ENCODE results near the gene PLEKHB2. TPM values are rescaled to one million over a fixed set of nuclear protein-coding genes. Genes with fewer than 3 reads are reported as not detected.

Gene PLEKHB2
- total RNA-seq, 1 donor: 79.3 TPM

DNA sequence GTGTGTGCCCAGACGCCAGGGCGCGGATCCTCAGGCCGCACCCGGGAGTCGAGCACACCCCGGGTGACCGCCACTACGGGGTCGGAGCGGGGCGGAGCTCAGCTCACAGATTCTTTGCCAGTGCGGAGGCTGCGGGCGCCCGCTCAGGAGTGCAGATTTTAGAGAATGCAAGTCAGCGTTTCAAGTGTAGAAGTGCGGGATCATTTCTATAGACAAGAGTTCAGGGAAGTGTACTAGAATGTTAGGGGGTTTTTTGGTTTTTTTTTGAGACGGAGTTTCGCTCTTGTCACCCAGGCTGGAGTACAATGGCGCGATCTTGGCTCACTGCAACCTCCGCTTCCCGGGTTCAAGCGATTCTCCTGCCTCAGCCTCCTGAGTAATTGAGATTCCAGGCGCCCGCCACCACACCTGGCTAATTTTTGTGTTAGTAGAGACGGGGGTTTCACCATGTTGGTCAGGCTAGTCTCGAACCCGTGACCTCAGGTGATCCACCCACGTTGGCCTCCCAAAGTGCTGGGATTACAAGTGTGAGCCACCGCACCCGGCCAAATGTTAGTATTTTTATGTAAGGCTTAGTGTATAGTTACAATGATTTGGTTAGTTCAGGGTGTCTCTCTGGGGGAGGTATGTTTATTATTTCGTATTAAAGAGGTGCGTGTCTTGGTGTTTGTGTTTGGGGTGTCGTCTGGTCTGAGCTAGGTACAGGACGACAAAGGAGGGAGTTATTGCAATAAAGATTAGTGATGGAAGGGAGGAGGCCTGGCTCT is 11.3 kb upstream of the PLEKHB2 start:
- H3K27ac ChIP-seq (ENCODE audit: low read depth, low read length): peak overlapping the region; percentile 90
- H3K36me3 ChIP-seq (ENCODE audit: insufficient read depth, low read length): peaks cover 4% of the 10 kb centered on the region
- peaks cover 43% of the 10 kb centered on the region for H3K79me2 ChIP-seq (ENCODE audit: insufficient read depth, low read length)
- H3K4me2 ChIP-seq (ENCODE audit: insufficient read depth, low read length): peak overlapping the region; percentile 87
- H3K4me1 ChIP-seq (ENCODE audit: insufficient read depth, low read length): peaks cover 10% of the 10 kb centered on the region
- TF ChIP-seq, protein P1, sequence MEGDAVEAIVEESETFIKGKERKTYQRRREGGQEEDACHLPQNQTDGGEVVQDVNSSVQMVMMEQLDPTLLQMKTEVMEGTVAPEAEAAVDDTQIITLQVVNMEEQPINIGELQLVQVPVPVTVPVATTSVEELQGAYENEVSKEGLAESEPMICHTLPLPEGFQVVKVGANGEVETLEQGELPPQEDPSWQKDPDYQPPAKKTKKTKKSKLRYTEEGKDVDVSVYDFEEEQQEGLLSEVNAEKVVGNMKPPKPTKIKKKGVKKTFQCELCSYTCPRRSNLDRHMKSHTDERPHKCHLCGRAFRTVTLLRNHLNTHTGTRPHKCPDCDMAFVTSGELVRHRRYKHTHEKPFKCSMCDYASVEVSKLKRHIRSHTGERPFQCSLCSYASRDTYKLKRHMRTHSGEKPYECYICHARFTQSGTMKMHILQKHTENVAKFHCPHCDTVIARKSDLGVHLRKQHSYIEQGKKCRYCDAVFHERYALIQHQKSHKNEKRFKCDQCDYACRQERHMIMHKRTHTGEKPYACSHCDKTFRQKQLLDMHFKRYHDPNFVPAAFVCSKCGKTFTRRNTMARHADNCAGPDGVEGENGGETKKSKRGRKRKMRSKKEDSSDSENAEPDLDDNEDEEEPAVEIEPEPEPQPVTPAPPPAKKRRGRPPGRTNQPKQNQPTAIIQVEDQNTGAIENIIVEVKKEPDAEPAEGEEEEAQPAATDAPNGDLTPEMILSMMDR (IDR thresholded peaks at IDR 0.05; ENCODE audit: extremely low read depth, low read depth, low read length): no peak
- no peak for DNase-seq (ENCODE audit: insufficient read length, low spot score, missing footprints)
- peak overlapping the region; percentile 92 for H2AFZ ChIP-seq (ENCODE audit: low read length)
- peaks cover 21% of the 10 kb centered on the region for H4K20me1 ChIP-seq (ENCODE audit: insufficient read depth, low read length)
- H3K4me3 ChIP-seq (ENCODE audit: insufficient read depth, low read length): peak overlapping the region; percentile 86
- no peaks in the 10 kb centered on the region for H3K9me3 ChIP-seq (ENCODE audit: low read depth, low read length)
- H3K27me3 ChIP-seq (ENCODE audit: insufficient read depth, low read length): no peaks in the 10 kb centered on the region

DNA sequence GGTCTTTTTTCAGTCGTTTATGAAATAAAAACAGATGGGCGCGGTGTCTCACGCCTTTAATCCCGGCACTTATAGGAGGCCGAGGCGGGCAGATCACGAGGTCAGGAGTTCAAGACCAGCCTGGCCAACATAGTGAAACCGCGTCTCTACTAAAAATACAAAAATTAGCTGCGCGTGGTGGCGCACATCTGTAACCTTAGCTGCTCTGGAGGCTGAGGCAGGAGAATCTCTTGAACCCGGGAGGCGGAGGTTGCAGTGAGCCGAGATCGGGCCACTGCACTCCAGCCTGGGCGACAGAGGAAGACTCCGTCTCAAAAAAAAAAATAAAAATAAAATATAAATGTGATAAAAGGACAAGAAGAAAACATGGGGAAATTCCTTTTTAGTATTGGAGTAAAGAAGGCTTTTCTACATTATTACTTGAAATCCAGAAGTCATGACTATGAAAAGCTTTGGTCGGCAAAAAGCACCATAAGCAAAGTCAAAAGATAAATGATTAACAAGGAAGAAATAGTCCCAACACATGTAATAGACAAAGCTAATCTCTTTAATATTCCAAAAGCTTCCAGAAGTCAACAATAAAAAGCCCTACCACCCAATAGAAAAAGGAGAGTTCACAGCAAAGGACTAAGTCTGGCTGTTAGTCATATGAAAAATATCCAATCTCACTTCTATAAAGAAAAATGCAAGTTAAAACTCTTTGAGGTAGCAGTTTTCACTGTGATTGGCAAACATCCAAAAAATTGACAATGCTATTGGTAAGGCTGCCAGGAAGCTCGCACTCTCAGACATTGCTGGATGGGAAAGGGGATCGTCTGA is 10.5 kb upstream of the PLEKHB2 start:
- Histone ChIP-seq H3K27ac (ENCODE audit: low read depth, low read length) (no peak overlapping the region), H3K36me3 (ENCODE audit: insufficient read depth, low read length) (peaks cover 4% of the 10 kb centered on the region), H3K79me2 (ENCODE audit: insufficient read depth, low read length) (peaks cover 35% of the 10 kb centered on the region), H3K27me3 (ENCODE audit: insufficient read depth, low read length) (no peaks in the 10 kb centered on the region), H3K4me1 (ENCODE audit: insufficient read depth, low read length) (peaks cover 10% of the 10 kb centered on the region), H4K20me1 (ENCODE audit: insufficient read depth, low read length) (peaks cover 19% of the 10 kb centered on the region), H3K4me3 (ENCODE audit: insufficient read depth, low read length) (peak overlapping the region; percentile 86), H2AFZ (ENCODE audit: low read length) (no peak overlapping the region), H3K4me2 (ENCODE audit: insufficient read depth, low read length) (peak overlapping the region; percentile 87), H3K9me3 (ENCODE audit: low read depth, low read length) (no peaks in the 10 kb centered on the region)
- TF ChIP-seq, protein P1 (IDR thresholded peaks at IDR 0.05; ENCODE audit: extremely low read depth, low read depth, low read length): no peak
- peak; percentile 76 for DNase-seq (ENCODE audit: insufficient read length, low spot score, missing footprints)

DNA sequence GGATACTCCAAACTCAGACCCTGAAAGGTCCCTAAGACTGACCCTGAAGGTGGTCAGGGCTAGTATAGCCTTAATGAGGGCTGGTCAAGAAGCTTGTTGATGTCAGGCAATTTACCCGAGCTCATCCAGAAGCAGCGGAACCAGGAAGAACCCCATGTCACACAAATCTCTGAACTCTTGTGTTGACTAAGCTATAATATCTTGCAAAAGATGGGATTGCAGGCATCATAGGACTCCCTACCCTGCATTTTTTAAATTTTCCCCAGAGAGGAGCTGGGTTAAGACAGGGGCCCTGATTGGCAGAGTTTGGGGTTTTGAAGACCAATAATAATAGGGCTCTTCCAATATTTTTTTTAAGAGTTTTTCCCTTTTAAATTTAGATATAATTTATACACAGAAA is 2.0 kb upstream of the PLEKHB2 start:
- H3K79me2 ChIP-seq (ENCODE audit: insufficient read depth, low read length): peaks cover 31% of the 10 kb centered on the region
- no peaks in the 10 kb centered on the region for H3K9me3 ChIP-seq (ENCODE audit: low read depth, low read length)
- H3K4me3 ChIP-seq (ENCODE audit: insufficient read depth, low read length): no peak overlapping the region
- H2AFZ ChIP-seq (ENCODE audit: low read length): peak overlapping the region; percentile 41
- DNase-seq (ENCODE audit: insufficient read length, low spot score, missing footprints): peak; percentile 14
- no peaks in the 10 kb centered on the region for H3K36me3 ChIP-seq (ENCODE audit: insufficient read depth, low read length)
- H4K20me1 ChIP-seq (ENCODE audit: insufficient read depth, low read length): peaks cover 15% of the 10 kb centered on the region
- no peaks in the 10 kb centered on the region for H3K27me3 ChIP-seq (ENCODE audit: insufficient read depth, low read length)
- H3K4me1 ChIP-seq (ENCODE audit: insufficient read depth, low read length): peaks cover 21% of the 10 kb centered on the region
- H3K27ac ChIP-seq (ENCODE audit: low read depth, low read length): no peak overlapping the region
- TF ChIP-seq, protein P1 (IDR thresholded peaks at IDR 0.05; ENCODE audit: extremely low read depth, low read depth, low read length): no peak
- no peak overlapping the region for H3K4me2 ChIP-seq (ENCODE audit: insufficient read depth, low read length)

Measured in osteoblast (primary cell).